ENCODE results near the gene C3AR1. TPM values are rescaled to one million over a fixed set of nuclear protein-coding genes. Genes with fewer than 3 reads are reported as not detected.
"Not testable (repeated sequence)": the region's sequence is repeated elsewhere in the genome, so short reads cannot be mapped to it uniquely, and the experiment has no call there.

Gene C3AR1
- total and polyA plus RNA-seq, 8 donors: 0.93 to 19.0 (median 1.5) TPM

DNA sequence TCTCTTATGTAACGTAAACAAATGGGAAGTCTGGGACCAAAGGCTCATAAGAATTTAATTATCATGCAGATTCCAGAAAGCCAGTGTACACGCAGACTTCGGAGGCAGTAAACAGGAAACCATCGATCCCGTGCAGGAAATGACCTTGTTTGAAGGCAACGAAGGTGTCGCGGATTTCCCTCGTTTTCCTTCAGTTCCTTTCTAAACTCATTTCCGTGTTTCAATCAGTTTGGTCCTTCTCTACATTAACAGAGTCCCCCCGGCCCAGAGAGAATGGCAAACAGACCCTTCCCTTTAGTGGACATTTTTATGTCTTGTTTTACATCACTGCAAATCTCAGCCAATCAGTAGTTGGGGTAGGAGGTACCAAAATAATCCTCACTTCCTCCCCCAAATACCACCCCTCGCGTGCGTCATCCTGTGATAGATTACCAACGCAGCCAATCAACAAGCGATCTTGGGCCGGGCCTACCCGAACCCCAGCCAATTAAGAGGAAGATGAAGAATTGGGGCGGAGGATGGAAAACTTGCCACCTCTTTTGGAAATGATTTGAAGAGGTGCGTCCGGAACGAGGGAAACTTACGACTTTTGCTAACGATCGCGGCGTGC lies 39.8 kb downstream of the C3AR1 start:
- intact Hi-C loops (cut with DNase I): no loop called here
- ATAC-seq (peak; percentile 96 to 98 (median 98)), FAIRE-seq (peak; percentile 99), DNase-seq (peak; percentile 85 to 98 (median 96))
- no peak for TF ChIP-seq CTCF (IDR thresholded peaks at IDR 0.05)
- H3K4me3 ChIP-seq: peak overlapping the region; percentile 47 to 62 (median 56)
- H3K27me3 ChIP-seq: no peaks in the 10 kb centered on the region
- peak overlapping the region; percentile 94 to 100 (median 98) for H3K27ac ChIP-seq
- 0% methylated on average over 27 of the region's 27 CpGs for WGBS, 2 donors
- no peaks in the 10 kb centered on the region for H3K9me3 ChIP-seq
- H3K4me1 ChIP-seq: peaks cover 0 to 3% (median 0%) of the 10 kb centered on the region in 3 donors
- no peaks in the 10 kb centered on the region for H3K36me3 ChIP-seq

DNA sequence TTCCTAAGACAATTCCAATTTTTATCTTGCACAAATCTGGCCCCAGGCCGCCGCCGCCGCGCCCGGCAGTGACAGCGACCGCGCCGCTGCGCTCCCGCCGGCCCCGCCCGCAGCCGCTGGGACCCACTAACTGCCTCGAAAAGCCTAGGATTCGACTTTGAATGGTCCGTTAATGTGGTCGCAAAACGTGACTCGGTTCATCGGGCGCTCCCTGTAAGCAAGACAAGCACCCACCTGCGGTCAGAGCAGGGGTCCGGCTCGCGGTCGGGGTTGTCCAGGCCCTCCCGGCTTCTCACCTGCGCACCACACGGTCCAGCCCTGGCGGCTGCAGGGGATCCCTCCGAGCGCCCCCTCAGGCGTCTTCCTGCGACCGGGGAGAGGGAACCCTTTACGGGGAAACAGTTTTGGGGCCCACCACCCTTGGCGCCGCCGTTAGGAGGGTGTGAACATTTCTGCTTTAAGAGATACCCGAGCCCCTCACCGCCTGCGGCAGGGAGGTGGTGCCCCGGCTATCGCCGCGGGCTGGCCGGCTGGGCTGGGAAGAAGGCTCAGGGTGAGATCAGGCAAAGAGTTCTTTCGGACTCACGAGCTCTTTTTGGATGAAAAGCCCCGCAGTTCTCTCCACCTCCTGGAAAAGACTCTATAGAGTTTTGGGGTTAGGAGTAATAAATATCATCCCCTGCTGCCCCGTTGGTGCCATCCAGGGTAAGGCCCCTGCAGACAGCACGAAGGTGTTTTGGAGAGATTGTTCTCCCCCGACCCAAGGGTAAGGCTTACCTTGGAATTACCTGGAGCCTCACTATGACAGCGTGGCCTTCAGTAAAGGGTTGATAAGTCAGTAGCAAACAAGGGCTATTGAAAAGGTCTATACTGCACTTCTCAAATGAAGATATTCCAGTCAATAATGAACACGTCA lies 47.2 kb downstream of the C3AR1 start:
- no peak for FAIRE-seq
- Histone ChIP-seq H3K27me3 (peaks cover 0 to 20% (median 0%) of the 10 kb centered on the region in 4 donors), H3K36me3 (no peaks in the 10 kb centered on the region), H3K9me3 (no peaks in the 10 kb centered on the region), H3K27ac (no peak overlapping the region), H3K4me3 (peak overlapping the region in 3 of 4 donors; percentile 6 to 45 (median 20)), H3K4me1 (peaks cover 0 to 3% (median 0%) of the 10 kb centered on the region in 3 donors)
- no peak for TF ChIP-seq CTCF (IDR thresholded peaks at IDR 0.05)
- WGBS, 2 donors: 3 to 4% methylated on average over 55 to 58 of the region's 58 CpGs
- peak; percentile 55 to 81 (median 81) for ATAC-seq
- intact Hi-C loops (cut with DNase I): no loop called here
- peak in 1 of 6 donors; percentile 69 for DNase-seq

- ATAC-seq; FAIRE-seq; H3K27ac ChIP-seq; H3K4me1 ChIP-seq; H3K9me3 ChIP-seq; H3K36me3 ChIP-seq; DNase-seq; intact Hi-C loops (cut with DNase I): not testable (repeated sequence)
- WGBS, 2 donors: 65 to 69% methylated on average over 16 of the region's 16 CpGs
- peaks cover 0 to 20% (median 0%) of the 10 kb centered on the region in 4 donors for H3K27me3 ChIP-seq
- peak overlapping the region in 3 of 4 donors; percentile 6 to 45 (median 20) for H3K4me3 ChIP-seq
These were observed 47.9 kb downstream of the C3AR1 start for GRCh38 chr12:8018213-8018612.

DNA sequence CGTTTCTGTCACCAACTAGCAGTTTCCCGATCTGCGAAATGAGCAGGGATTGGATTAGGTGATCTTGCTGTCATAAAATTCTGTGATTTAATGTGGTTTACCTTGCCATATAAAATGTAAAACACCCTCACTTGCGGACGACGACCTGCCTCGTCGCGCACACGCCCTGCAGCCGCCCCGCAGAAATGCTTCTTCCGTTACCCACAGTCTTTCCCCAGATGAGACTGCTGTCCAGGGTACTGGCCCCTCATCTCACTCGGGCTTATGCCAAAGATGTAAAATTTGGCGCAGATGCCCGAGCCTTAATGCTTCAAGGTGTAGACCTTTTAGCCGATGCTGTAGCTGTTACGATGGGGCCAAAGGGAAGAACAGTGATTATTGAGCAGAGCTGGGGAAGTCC lies 51.3 kb downstream of the C3AR1 start:
- ATAC-seq (no peak), FAIRE-seq (no peak), DNase-seq (no peak)
- Histone ChIP-seq H3K27ac (no peak overlapping the region), H3K4me1 (peaks cover 0 to 3% (median 0%) of the 10 kb centered on the region in 3 donors), H3K9me3 (no peaks in the 10 kb centered on the region), H3K4me3 (no peak overlapping the region), H3K36me3 (no peaks in the 10 kb centered on the region), H3K27me3 (peaks cover 0 to 20% (median 0%) of the 10 kb centered on the region in 4 donors)
- no peak for TF ChIP-seq CTCF (IDR thresholded peaks at IDR 0.05)
- intact Hi-C loops (cut with DNase I): no loop called here
- 45 to 49% methylated on average over 18 of the region's 18 CpGs for WGBS, 2 donors

GRCh38 chr12:8012651-8013309 lies 53.4 kb downstream of the C3AR1 start:
- ATAC-seq (no peak), DNase-seq (no peak), FAIRE-seq (no peak)
- intact Hi-C loops (cut with DNase I): no loop called here
- WGBS, 2 donors: 82 to 87% methylated on average over 7 of the region's 7 CpGs
- no peak overlapping the region for H3K27ac ChIP-seq
- peaks cover 0 to 6% (median 0%) of the 10 kb centered on the region in 4 donors for H3K27me3 ChIP-seq
- no peak overlapping the region for H3K4me3 ChIP-seq
- H3K36me3 ChIP-seq: no peaks in the 10 kb centered on the region
- H3K9me3 ChIP-seq: no peaks in the 10 kb centered on the region
- TF ChIP-seq CTCF (IDR thresholded peaks at IDR 0.05): no peak
- H3K4me1 ChIP-seq: no peaks in the 10 kb centered on the region

Data from pancreas (tissue), 10 donors.